Measurements from ENCODE around the gene MBTPS1. TPM values are rescaled to one million over a fixed set of nuclear protein-coding genes. Genes with fewer than 3 reads are reported as not detected.

Gene MBTPS1
- total RNA-seq, 4 donors from 2014 or later = 126 to 185 (median 166) TPM

DNA sequence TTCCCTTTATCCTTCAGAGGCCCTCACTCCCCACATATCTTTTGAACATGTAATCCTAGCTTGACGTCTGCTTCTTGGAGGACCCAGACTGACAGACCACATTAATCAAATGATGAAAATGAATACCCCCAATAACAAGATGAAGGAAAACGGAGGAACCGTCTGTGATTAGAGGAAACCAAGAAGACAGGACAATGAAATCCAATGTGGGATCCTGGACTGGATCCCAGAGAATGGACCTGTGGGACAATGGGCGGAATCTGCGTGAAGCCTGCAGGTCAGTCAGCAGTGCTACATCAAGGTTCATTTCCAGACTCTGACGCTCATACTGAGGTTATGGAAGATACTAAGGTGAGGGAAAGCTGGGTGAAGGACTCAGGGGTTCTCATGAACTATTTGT lies 35.9 kb downstream of the MBTPS1 start:
- 81 to 85% methylated on average over 6 of the region's 6 CpGs for whole genome bisulfite sequencing, 2 donors
- intact Hi-C loops (cut with DNase I) = loop anchor here (10.0 kb wide), 1 partner anchor 404 kb away; no protein-coding TSS in a partner anchor
- DNase-seq = no peak

DNA sequence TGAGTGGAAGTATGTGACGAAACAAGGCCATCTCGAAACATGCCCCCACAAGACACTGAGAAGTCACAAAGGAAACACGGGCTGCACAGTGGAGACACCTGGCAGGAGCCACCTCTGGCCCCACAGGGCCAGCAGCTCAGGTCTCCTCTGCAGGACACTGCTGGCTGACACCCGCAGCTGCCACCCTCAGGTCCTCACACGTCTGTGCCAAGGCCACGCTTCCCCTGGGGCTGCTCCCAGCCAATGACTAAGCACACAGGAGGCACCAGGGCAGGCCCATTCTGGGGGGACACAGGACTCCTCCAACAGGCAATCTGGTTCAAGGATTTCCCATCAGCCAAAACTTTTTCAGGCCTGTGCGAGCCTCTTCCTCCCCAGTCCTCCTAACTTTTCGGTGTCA lies 36.4 kb downstream of the MBTPS1 start:
- Histone ChIP-seq H3K9me3 (no peaks in the 10 kb centered on the region), H3K27me3 (no peaks in the 10 kb centered on the region), H3K27ac (no peak overlapping the region), H3K4me1 (no peaks in the 10 kb centered on the region), H3K4me3 (replicated peaks in 1 of 3) (no peak overlapping the region), H3K36me3 (peaks cover 26 to 27% of the 10 kb centered on the region in 2 donors)
- intact Hi-C loops (cut with DNase I) = loop anchor here (10.0 kb wide), 1 partner anchor 404 kb away; no protein-coding TSS in a partner anchor
- 85 to 89% methylated on average over 6 to 8 of the region's 8 CpGs for WGBS, 2 donors
- DNase-seq = no peak
- TF ChIP-seq POLR2A (IDR thresholded peaks at IDR 0.05) = no peak
- TF ChIP-seq, protein P1, sequence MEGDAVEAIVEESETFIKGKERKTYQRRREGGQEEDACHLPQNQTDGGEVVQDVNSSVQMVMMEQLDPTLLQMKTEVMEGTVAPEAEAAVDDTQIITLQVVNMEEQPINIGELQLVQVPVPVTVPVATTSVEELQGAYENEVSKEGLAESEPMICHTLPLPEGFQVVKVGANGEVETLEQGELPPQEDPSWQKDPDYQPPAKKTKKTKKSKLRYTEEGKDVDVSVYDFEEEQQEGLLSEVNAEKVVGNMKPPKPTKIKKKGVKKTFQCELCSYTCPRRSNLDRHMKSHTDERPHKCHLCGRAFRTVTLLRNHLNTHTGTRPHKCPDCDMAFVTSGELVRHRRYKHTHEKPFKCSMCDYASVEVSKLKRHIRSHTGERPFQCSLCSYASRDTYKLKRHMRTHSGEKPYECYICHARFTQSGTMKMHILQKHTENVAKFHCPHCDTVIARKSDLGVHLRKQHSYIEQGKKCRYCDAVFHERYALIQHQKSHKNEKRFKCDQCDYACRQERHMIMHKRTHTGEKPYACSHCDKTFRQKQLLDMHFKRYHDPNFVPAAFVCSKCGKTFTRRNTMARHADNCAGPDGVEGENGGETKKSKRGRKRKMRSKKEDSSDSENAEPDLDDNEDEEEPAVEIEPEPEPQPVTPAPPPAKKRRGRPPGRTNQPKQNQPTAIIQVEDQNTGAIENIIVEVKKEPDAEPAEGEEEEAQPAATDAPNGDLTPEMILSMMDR (IDR thresholded peaks at IDR 0.05) = no peak

More for the DNA sequence above, 35.9 kb downstream of the MBTPS1 start:
- no peak overlapping the region for H3K4me3 ChIP-seq (replicated peaks in 1 of 3)
- H3K27me3 ChIP-seq = no peaks in the 10 kb centered on the region
- H3K36me3 ChIP-seq = peaks cover 24 to 26% of the 10 kb centered on the region in 2 donors
- TF ChIP-seq, protein P1 (IDR thresholded peaks at IDR 0.05) = no peak
- TF ChIP-seq POLR2A (IDR thresholded peaks at IDR 0.05) = no peak
- H3K4me1 ChIP-seq = no peaks in the 10 kb centered on the region
- no peak overlapping the region for H3K27ac ChIP-seq
- H3K9me3 ChIP-seq = no peaks in the 10 kb centered on the region

DNA sequence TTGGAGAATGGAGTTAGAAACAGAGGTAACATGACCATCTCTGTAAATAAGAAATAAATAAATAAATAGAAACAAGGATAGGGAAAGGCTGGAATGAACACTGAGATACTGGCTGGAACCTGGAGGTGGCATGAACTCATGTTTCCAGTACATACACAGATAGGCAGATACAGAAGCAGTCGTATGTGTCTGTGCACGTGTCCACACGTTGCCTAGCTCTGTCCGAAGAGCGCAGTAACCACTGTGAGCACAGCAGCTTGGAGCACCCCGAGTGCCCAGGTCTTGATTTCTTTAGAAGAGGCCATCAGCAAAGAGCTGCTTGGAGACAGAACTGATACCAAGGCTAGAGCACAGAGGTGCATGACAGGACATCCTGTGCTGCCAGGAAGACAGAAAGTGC lies 37.1 kb downstream of the MBTPS1 start:
- no peaks in the 10 kb centered on the region for H3K27me3 ChIP-seq
- no peak overlapping the region for H3K27ac ChIP-seq
- no peaks in the 10 kb centered on the region for H3K4me1 ChIP-seq
- no peak overlapping the region for H3K4me3 ChIP-seq (replicated peaks in 1 of 3)
- intact Hi-C loops (cut with DNase I) = loop anchor here (10.0 kb wide), 1 partner anchor 405 kb away; no protein-coding TSS in a partner anchor
- WGBS, 2 donors = 95 to 97% methylated on average over 6 of the region's 6 CpGs
- no peak for TF ChIP-seq POLR2A (IDR thresholded peaks at IDR 0.05)
- TF ChIP-seq, protein P1 (IDR thresholded peaks at IDR 0.05) = no peak
- H3K9me3 ChIP-seq = no peaks in the 10 kb centered on the region
- DNase-seq = no peak
- H3K36me3 ChIP-seq = peaks cover 30 to 34% of the 10 kb centered on the region in 2 donors

DNA sequence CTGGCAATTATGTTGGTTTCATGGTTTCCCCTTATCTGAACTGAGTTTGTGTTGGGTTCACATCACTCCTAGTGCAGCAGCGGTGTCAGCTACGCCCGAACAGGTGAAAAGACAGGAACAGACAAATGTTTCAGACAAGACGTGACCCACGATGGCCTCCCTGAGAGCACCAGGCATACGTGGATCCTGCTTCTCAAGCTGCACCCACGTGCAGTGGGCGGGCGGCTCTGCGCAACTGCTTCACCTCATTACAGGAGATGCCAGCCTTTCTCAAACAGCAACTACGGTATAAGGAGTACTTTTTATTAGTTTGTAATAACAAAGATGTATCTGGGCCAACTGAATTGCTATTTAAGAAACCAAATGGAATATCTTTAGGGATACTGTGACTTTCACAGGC lies 41.4 kb downstream of the MBTPS1 start:
- no peak for TF ChIP-seq POLR2A (IDR thresholded peaks at IDR 0.05)
- TF ChIP-seq, protein P1 (IDR thresholded peaks at IDR 0.05) = no peak
- H3K4me3 ChIP-seq (replicated peaks in 1 of 3) = no peak overlapping the region
- 92 to 95% methylated on average over 11 of the region's 11 CpGs for WGBS, 2 donors
- H3K27me3 ChIP-seq = no peaks in the 10 kb centered on the region
- H3K4me1 ChIP-seq = no peaks in the 10 kb centered on the region
- intact Hi-C loops (cut with DNase I) = no loop called here
- DNase-seq = no peak
- H3K27ac ChIP-seq = no peak overlapping the region
- H3K9me3 ChIP-seq = no peaks in the 10 kb centered on the region
- peaks cover 51 to 54% of the 10 kb centered on the region in 2 donors for H3K36me3 ChIP-seq

DNA sequence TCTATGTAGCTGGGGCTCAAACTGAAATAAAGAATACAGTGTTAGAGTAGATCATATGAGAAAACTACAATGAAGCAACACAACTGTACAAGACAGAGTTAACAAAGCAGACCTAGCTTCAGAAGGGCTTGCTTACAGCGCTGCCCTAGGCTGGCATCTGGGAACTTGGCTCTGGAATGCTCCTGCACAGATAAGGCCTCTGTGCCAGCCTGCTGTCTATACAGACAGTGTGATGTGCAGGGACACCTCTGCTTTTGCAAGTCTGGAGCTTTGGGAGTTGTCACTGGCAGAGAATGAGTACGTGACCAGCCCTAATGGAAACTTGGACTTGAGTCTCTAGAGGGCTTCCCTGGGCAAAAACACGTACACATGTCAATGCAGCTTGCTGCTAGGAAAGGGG lies 42.0 kb downstream of the MBTPS1 start:
- intact Hi-C loops (cut with DNase I) = no loop called here
- no peak for TF ChIP-seq POLR2A (IDR thresholded peaks at IDR 0.05)
- DNase-seq = no peak
- H3K9me3 ChIP-seq = no peaks in the 10 kb centered on the region
- no peaks in the 10 kb centered on the region for H3K27me3 ChIP-seq
- no peaks in the 10 kb centered on the region for H3K4me1 ChIP-seq
- peaks cover 55 to 57% of the 10 kb centered on the region in 2 donors for H3K36me3 ChIP-seq
- no peak overlapping the region for H3K4me3 ChIP-seq (replicated peaks in 1 of 3)
- H3K27ac ChIP-seq = no peak overlapping the region
- WGBS, 2 donors = 93 to 95% methylated on average over 3 of the region's 3 CpGs

All from thyroid gland (tissue), 4 donors.